G401.6 (cell line): ENCODE measurements around the gene UVRAG.
"Not testable (repeated sequence)": the region's sequence is repeated elsewhere in the genome, so short reads cannot be mapped to it uniquely, and the experiment has no call there.

Source experiments
- FAIRE-seq: peaks from 2 replicates; lab custom pipeline; 2012; peaks lifted over from hg19 to GRCh38; lab: Jason Lieb, UNC

Gene UVRAG

GRCh38 chr11:76026862-76027261 is 211.9 kb downstream of the UVRAG start:
- no peak for FAIRE-seq

- no peak for FAIRE-seq
Observed at GRCh38 chr11:76030286-76030685, 215.3 kb downstream of the UVRAG start.

DNA sequence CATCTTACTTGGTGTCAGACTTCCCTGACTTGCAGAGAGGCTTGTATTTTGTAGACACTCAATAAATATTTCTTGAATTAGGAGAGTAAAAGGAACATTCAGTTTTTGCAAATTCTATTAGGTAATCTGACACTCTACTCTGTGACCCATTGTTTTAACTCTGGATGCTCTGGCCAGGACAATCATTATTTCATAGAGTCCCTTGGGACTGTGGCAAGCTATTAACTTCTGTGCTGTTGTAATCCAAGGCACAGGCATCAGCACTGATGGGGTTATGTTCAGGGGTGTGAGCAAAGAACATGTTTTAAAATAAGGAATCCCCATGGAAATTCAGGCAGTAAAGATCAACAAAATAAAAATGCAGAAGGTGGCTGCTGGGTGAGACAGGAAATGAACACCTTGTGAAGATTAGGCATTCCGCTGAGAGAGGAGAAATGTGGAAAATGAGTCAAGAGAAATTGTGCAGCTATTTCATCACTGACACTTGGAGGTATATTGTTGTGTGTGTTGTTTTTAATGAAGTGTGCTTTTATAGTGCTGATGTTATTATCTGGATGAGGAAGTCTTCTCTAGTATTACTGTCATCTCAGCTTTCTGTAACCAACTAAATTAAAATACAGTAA is 216.1 kb downstream of the UVRAG start:
- no peak for FAIRE-seq

- no peak for FAIRE-seq
Observed at GRCh38 chr11:76033699-76034098, 218.7 kb downstream of the UVRAG start.

- FAIRE-seq: no peak
Observed at GRCh38 chr11:76035020-76035419, 220.0 kb downstream of the UVRAG start.

DNA sequence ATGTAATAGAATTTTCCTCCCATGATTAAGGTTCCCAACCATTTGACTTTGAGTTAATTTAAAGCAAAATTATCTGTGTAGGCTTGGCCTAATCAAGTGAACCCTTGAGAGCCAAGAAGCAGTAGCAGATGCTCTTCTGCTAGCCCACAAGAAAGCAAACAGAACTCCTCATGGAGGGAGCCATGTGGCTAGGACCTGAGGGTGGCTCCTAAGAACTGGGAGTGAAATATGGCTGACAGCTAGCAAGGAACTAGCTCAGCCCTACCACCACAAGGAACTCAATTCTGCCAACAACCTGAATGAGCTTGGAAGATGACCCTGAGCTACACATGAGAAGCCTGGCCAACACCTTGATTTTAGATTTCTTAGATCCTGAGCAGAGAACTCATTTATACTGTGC is 223.6 kb downstream of the UVRAG start:
- no peak for FAIRE-seq

DNA sequence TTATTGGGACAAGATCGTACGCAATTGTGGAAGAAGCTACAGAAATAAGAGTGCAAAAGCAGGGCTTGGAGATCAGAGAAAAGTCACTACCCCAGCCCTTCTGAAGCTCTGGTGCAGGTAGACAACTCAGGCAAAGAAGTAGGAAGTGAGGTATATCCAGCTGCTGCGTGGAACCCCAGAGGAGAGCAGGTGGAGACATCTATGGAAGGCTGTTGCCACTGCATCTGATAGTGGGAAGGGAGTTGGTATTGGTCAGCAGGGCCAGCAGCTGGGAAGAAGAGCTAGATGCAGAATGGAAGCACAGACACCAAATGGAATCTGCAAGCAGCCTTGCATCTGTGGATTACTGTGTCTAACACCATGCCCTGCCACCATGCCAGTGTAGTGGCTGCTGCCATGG is 226.2 kb downstream of the UVRAG start:
- FAIRE-seq: no peak

DNA sequence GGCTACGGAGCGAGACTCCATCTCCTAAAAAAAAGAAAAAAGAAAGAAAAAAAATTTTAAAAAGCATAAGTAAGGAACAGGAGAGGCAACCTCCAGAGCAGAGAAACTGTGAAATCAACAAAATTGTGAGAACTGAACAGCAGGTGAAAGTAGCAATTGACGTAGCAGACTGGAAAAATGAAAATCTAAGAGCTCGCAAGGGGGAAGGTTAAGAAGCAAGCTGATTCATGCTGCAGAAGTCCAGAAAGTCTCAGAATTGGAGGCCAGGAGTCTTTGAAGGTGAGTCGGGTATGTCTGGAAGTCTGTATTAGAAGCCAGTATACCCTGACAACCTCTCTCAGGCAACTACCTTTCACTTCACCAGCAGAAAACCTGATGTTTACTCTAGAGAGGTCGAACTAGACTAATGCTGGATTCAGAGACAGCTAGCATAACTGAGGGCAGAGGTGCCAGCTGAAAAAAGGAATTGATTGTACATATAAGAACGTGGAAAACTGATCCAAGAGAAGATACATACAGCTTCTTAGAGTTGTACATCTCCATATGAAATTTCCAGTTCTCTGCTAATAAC is 229.8 kb downstream of the UVRAG start:
- FAIRE-seq: no peak

DNA sequence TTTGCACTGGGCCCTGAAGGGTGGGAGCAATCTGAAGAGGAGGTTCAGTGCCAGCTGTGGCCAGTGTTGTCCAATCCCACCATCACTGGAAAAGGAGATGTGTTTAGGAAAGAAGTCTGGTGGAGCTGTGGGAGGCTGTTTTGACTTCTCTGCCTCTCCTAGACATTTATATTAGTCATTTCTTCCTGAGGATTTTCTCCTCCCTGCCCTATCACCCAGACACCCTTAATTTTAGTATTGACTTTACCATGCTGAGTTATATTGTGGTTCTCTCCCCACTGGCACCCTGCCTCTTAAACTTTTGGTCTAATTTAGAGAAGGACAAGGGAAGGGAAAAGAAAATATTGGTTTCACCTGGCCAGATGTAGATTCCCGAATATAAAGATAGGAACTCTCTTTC is 232.2 kb downstream of the UVRAG start:
- no peak for FAIRE-seq

DNA sequence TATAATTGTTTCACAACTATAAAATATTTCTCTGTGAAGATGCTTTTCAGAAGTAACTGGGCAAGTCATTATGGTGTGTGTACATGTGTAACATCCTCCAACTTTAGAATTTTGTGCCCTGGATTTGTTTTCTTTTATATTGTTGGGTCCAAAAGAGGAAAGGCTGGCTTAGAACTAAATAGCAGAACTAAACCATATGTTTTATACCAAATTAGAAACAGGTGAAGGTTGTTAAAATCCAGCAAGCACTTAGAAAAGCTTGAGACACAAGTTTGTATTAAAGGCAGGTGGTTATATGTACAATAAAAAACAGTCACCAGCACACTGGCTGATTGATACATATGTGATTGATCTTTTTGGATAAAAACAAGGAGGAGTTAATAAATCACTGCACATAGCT is 232.8 kb downstream of the UVRAG start:
- FAIRE-seq: no peak

- no peak for FAIRE-seq
Observed at GRCh38 chr11:76048763-76049162, 233.8 kb downstream of the UVRAG start.

DNA sequence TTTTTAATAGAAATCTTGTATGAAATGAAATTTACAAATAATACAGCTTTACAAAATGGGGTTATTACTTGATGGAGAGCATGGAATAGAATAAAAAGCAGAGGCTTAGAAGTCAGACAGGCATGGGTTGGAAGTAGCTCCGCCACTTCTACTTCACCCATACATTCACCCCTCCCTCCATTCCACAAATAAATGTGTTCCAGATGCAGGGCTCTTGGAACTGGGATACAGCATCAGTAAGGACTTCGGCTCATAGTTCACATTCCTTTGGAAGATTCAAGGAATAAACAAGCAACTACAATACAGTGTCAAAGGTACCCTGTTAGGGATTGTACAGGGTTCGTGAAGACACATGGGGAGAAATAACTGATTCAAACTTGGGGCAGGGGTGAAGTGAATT is 234.5 kb downstream of the UVRAG start:
- no peak for FAIRE-seq

GRCh38 chr11:76051937-76052336 is 236.9 kb downstream of the UVRAG start:
- no peak for FAIRE-seq

DNA sequence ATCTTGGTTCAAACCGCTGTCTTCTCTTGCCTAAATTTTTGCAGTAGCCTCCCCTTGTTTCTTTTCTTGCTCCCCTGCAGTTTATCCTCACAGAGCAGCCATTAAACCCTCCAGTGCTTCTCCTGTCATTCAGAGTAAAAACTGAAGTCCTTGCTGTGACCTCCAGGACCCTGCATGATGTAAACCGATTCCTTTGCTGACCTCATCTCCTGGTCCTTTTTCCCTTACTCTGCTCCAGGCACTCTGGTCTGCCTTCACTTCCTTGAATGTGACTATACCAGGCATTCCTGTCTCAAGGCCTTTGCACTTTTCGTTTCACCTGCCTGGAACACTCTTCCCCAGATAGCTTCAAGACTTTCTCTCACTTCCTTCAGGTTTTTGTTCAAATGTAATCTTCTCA is 239.3 kb downstream of the UVRAG start:
- FAIRE-seq: no peak

- FAIRE-seq: no peak
Observed at GRCh38 chr11:76056876-76057275, 241.9 kb downstream of the UVRAG start.

DNA sequence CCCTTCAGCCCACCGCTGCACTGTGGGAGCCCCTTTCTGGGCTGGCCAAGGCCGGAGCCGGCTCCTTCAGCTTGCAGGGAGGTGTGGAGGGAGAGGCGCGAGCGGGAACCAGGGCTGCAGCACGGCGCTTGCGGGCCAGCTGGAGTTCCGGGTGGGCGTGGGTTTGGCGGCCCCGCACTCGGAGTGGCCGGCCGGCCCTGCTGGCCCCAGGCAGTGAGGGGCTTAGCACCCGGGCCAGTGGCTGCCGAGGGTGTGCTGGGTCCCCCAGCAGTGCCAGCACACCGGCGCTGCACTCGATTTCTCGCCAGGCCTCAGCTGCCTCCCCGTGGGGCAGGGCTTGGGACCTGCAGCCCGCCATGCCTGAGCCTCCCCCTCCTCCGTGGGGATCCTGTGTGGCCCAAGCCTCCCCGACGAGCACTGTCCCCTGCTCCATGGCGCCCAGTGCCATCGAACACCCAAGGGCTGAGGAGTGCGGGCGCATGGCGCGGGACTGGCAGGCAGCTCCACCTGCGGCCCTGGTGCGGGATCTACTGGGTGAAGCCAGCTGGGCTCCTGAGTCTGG is 245.5 kb downstream of the UVRAG start:
- FAIRE-seq: not testable (repeated sequence)

- FAIRE-seq: no peak
Observed at GRCh38 chr11:76062733-76063132, 247.7 kb downstream of the UVRAG start.

DNA sequence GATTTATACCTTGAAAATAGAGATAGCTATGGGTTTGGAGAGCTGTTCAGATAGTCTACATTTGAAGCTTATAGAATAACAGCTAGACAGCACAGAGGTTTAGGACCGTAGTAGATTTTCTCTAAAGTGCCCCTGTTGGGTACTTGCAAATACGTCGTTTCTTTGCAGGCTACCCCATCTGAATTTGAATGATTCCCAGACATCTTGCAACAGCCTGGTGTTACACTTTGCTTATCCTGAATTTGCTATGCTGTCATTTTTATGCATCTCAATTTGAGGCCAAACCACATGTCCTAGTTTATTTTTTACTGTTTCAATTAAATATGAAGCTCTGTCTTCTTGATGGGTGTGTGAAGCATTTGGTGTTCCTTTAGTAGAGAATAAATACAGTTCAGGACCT is 249.2 kb downstream of the UVRAG start:
- FAIRE-seq: no peak

- no peak for FAIRE-seq
Observed at GRCh38 chr11:76067099-76067498, 252.1 kb downstream of the UVRAG start.

GRCh38 chr11:76069001-76069400 is 254.0 kb downstream of the UVRAG start:
- FAIRE-seq: no peak

DNA sequence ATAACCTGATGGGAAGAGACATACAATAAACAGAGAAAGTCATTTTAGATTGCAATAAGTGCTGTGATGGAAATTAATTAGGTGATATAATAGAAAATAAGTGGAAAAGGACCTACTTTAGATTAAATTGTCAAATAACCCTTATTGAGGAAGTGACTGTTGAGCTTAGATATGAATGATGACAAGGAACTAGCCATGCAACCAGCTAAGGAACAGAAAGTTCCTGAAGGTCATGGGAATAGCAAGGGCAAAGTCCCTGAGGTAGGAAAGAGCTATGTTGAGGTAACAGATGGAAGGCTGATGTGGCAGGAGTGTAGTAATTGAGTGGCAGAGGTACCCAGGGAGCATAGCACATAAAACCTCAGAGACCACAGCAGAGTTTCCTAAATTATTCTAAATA is 256.1 kb downstream of the UVRAG start:
- FAIRE-seq: no peak

DNA sequence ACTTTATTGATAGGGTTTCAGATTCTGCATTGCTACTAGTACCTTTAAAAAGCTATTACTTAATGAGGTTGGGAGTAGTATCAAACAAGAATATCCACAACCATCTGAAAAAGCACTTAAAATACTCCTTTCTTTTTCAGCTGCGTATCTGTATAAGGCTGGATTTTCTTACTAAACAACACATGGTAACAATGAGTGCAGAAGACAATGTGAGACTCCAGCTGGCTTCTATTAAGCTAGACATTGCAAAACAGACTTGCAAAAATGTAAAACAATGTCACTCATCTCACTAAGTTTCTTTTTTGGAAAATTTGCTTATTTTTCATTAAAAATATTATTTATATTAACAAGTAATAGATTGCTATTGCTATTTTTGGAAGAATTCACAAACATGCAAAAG is 258.7 kb downstream of the UVRAG start:
- no peak for FAIRE-seq

- no peak for FAIRE-seq
Observed at GRCh38 chr11:76074148-76075095, 259.4 kb downstream of the UVRAG start.
